Nephron (organoid): Measurements from ENCODE around the gene EPS8L1.

Experiments
- H3K27ac Mint-ChIP-seq, 3 experiments: 2 replicates each; pipeline ENCODE4 v1.8.0; 2020; ENCODE audit warnings: mixed read lengths in 3 of 3, mild to moderate bottlenecking in 2 of 3, moderate library complexity in 1 of 3
- H3K27me3 Mint-ChIP-seq: 2 replicates; pipeline ENCODE4 v1.8.0; 2021; ENCODE audit warnings: low read depth, mild to moderate bottlenecking, moderate library complexity, mixed read lengths
- H3K36me3 Mint-ChIP-seq: 2 replicates; pipeline ENCODE4 v1.8.0; 2020; ENCODE audit warnings: low read depth, mixed read lengths
- H3K4me1 Mint-ChIP-seq: 2 replicates; pipeline ENCODE4 v1.8.0; 2020; ENCODE audit warnings: mixed read lengths
- H3K4me3 Mint-ChIP-seq, 3 experiments: 2 replicates each; pipeline ENCODE4 v1.8.0; 2020; ENCODE audit warnings: mild to moderate bottlenecking in 3 of 3, mixed read lengths in 3 of 3, moderate library complexity in 2 of 3
- H3K9me3 Mint-ChIP-seq: 2 replicates; pipeline ENCODE4 v1.8.0; 2020; ENCODE audit warnings: mixed read lengths
- TF ChIP-seq, protein P1 (sequence below), 3 experiments: fragments of 200-600 bp; sonication (generic); IDR thresholded peaks; one replicate each; pipeline ENCODE4 v1.5.0; 2021; ENCODE audit warnings: antibody characterized with exemption in 3 of 3; ENCODE audit not compliant: unreplicated experiment in 3 of 3

EPS8L1 gene

DNA sequence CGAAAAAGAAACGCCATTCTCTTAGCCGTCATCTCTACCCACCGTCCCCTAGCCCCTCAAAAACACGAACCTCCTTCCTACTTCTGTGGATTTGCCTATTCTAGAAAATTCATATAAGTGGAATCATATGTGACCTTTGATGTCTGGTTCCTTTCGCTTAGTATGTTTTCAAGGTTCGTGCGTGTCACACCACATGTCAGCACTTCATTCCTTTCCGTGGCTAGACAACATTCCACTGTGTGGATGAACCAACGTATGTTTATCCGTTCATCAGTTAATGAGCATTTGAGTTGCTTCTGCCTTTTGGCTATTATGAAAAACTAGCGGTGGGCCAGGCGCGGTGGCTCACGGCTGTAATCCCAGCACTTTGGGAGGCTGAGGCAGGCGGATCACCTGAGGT, 55.8 kb downstream of the EPS8L1 start:
- no peaks in the 10 kb centered on the region for H3K36me3 Mint-ChIP-seq
- no peaks in the 10 kb centered on the region for H3K9me3 Mint-ChIP-seq
- H3K4me3 Mint-ChIP-seq, result no peak overlapping the region
- H3K27ac Mint-ChIP-seq, result no peak overlapping the region
- TF ChIP-seq, protein P1, sequence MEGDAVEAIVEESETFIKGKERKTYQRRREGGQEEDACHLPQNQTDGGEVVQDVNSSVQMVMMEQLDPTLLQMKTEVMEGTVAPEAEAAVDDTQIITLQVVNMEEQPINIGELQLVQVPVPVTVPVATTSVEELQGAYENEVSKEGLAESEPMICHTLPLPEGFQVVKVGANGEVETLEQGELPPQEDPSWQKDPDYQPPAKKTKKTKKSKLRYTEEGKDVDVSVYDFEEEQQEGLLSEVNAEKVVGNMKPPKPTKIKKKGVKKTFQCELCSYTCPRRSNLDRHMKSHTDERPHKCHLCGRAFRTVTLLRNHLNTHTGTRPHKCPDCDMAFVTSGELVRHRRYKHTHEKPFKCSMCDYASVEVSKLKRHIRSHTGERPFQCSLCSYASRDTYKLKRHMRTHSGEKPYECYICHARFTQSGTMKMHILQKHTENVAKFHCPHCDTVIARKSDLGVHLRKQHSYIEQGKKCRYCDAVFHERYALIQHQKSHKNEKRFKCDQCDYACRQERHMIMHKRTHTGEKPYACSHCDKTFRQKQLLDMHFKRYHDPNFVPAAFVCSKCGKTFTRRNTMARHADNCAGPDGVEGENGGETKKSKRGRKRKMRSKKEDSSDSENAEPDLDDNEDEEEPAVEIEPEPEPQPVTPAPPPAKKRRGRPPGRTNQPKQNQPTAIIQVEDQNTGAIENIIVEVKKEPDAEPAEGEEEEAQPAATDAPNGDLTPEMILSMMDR (IDR thresholded peaks at IDR 0.05; ENCODE audit: unreplicated experiment in 3 of 3), result no peak
- H3K27me3 Mint-ChIP-seq, result peaks cover 10% of the 10 kb centered on the region
- no peaks in the 10 kb centered on the region for H3K4me1 Mint-ChIP-seq

DNA sequence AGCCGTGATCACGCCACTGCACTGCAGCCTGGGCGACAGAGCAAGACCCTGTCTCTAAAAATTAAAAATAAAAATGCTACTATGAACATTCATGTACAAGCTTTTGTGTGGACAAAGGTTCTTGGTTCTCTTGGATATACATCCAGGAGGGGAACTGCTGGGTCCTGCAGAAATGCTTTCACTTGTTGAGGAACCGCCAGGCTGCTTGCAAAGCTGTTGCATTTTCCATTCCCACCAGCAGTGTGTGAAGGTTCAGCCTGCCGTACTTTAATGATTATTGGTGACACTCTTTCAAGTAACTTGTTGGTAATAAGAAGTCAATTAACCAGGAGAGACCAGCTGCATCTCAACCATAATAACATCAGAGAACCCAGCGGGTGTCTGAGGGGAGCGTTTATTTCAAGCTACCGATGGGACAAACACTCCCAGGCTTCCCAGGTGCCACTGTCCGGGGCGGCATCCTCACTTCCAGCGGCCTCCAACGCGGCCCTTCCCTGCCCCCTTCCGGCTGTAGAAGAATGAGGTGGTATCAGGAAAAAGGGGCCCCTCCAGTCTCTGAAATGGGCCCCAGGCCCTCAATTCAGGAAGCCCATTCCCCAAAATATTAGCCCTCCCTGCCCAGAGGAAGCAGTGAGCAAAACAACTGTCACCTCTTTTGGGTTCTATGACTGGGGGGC, 56.9 kb downstream of the EPS8L1 start:
- Mint-ChIP-seq H3K27me3 (peaks cover 6% of the 10 kb centered on the region), H3K9me3 (no peaks in the 10 kb centered on the region), H3K36me3 (no peaks in the 10 kb centered on the region), H3K4me3 (no peak overlapping the region), H3K4me1 (no peaks in the 10 kb centered on the region), H3K27ac (no peak overlapping the region)
- TF ChIP-seq, protein P1 (IDR thresholded peaks at IDR 0.05; ENCODE audit: unreplicated experiment in 3 of 3), result peak in 2 of 3 experiments; percentile 13 to 33

DNA sequence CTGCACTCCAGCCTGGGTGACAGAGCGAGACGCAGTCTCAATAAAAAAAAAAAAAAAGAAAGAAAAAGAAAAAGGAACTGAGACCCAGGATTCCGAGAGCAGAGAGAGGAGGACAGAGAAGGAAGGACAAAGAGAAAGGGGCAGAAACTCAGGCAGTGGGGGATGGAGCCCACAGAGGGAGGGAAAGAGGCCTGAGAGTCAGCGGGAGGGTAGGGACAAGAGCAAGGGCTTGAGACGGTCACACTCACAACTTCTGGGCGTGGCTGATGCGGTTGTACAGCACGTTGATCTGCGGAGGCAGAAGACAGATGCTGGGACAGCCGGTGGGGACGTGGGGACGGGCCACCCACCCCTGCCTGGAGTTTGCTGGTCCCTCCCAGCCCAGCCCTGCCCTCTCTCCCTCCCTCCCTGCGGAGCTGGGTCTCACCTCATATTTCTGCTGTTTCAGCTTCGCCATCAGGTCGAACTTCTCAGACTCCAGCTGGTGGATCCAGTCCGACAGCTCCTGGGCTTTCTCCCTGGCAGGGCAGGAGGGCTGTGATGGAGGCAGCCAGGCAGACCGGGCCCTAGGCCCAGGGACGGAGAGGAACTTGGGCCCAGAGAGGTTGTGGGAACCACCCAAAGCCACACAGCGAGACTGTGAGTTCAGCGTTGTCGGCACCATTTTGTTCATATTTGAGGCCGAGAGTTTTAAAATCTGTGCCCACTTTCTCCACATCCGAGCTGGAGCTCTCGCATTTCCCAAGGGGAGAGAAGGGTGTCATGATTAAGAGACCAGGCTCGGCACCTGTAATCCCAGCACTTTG, 58.2 kb downstream of the EPS8L1 start:
- TF ChIP-seq, protein P1 (IDR thresholded peaks at IDR 0.05; ENCODE audit: unreplicated experiment in 3 of 3), result no peak
- no peaks in the 10 kb centered on the region for H3K36me3 Mint-ChIP-seq
- H3K4me1 Mint-ChIP-seq, result no peaks in the 10 kb centered on the region
- peaks cover 5% of the 10 kb centered on the region for H3K27me3 Mint-ChIP-seq
- no peak overlapping the region for H3K27ac Mint-ChIP-seq
- no peak overlapping the region for H3K4me3 Mint-ChIP-seq
- no peaks in the 10 kb centered on the region for H3K9me3 Mint-ChIP-seq

DNA sequence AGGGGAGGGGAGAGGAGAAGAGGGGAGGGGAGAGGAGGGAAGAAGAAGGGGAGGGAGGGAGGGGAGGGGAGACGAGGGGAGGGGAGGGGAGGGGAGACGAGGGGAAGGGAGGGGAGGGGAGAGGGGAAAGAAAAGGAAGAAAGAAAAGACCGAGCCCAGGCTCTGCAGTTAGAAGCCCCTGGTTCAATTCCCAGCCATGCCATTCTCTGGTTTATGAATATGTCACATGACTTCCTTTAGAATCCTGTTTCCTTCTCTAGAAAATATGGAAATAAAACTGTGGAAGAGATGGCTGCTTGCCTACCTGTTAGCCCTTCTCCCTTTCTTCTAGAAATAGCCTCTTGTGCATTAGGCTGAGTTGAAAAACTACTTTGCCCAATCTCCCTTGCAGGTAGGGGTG, 59.1 kb downstream of the EPS8L1 start:
- Mint-ChIP-seq H3K27me3 (peaks cover 5% of the 10 kb centered on the region), H3K36me3 (no peaks in the 10 kb centered on the region), H3K27ac (no peak overlapping the region), H3K4me1 (no peaks in the 10 kb centered on the region), H3K4me3 (no peak overlapping the region), H3K9me3 (no peaks in the 10 kb centered on the region)
- TF ChIP-seq, protein P1 (IDR thresholded peaks at IDR 0.05; ENCODE audit: unreplicated experiment in 3 of 3), result no peak

DNA sequence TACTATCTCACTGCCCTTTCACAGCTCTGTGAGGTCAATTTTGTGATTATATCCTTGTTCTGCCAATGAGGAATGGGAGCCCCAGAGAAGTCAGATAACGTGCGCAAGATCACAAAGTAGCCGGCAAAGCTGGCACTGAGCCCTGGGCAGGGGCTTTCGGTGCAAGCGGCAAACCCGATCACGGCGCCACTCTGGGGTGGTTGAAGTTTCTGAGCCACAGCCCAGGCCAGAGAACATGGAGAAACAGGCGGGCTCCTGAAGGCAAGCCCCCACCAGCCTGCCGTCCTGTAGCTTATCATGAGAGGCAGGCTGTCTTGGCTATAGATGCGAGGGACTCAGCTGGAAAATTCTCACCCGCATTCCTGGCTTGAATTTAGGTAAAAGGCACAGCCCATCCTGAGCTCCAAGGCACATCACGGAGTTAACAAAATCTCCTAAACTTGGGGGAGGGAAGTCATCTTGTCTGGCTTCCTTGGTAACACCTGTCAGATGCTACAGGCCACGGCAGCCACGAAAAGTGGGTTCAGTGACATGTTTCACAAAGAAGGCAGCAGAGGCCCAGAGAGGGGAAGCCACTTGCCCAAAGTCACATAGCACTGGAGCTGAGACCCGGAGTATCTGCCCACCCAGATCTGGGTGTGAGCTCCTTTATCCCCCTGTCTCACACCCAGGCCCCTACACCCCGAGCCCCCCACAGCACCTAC, 60.9 kb downstream of the EPS8L1 start:
- no peaks in the 10 kb centered on the region for H3K9me3 Mint-ChIP-seq
- no peak overlapping the region for H3K27ac Mint-ChIP-seq
- TF ChIP-seq, protein P1 (IDR thresholded peaks at IDR 0.05; ENCODE audit: unreplicated experiment in 3 of 3), result no peak
- peaks cover 13% of the 10 kb centered on the region for H3K27me3 Mint-ChIP-seq
- no peaks in the 10 kb centered on the region for H3K36me3 Mint-ChIP-seq
- no peak overlapping the region for H3K4me3 Mint-ChIP-seq
- peaks cover 4% of the 10 kb centered on the region for H3K4me1 Mint-ChIP-seq
